GM03348 (cell line): ENCODE data around the gene CWC27.

Experiments used
- DNase-seq: peaks from one replicate; pipeline ENCODE4 v3.0.0; 2012; ENCODE audit warnings: low spot score

CWC27 gene

GRCh38 chr5:64768358-64769312 lies at the start of gene CWC27, which contains the start of gene SREK1IP1:
Gene CWC27, plus strand, starts transcription at chr5:64768930. Its CDS starts 217 bp downstream, at chr5:64769147.
Gene SREK1IP1, minus strand, starts transcription at chr5:64768691. Its CDS starts 174 bp downstream, at chr5:64768517.
- DNase-seq, result peak; percentile 89

- no peak for DNase-seq
These were observed 46.1 kb upstream of the CWC27 start for GRCh38 chr5:64722588-64722987.

GRCh38 chr5:64727150-64727549 lies 41.6 kb upstream of the CWC27 start:
- no peak for DNase-seq

GRCh38 chr5:64742411-64742810 lies 26.3 kb upstream of the CWC27 start:
- no peak for DNase-seq

- DNase-seq, result peak; percentile 9
These were observed 25.9 kb upstream of the CWC27 start for GRCh38 chr5:64742821-64743220.

- no peak for DNase-seq
These were observed 23.8 kb upstream of the CWC27 start for GRCh38 chr5:64744914-64745313.

- DNase-seq, result no peak
These were observed 22.3 kb upstream of the CWC27 start for GRCh38 chr5:64746446-64746845.

- no peak for DNase-seq
These were observed 19.3 kb upstream of the CWC27 start for GRCh38 chr5:64749385-64749784.

GRCh38 chr5:64754066-64754465 lies 14.7 kb upstream of the CWC27 start:
- no peak for DNase-seq

GRCh38 chr5:64758901-64759300 lies 9.8 kb upstream of the CWC27 start:
- DNase-seq, result no peak

GRCh38 chr5:64759960-64760660 lies 8.6 kb upstream of the CWC27 start:
- no peak for DNase-seq

- no peak for DNase-seq
These were observed 4.7 kb upstream of the CWC27 start for GRCh38 chr5:64763948-64764503.

- DNase-seq, result peak; percentile 3
These were observed 2.8 kb upstream of the CWC27 start for GRCh38 chr5:64765804-64766504.

GRCh38 chr5:64766941-64767340 lies 1.8 kb upstream of the CWC27 start:
- DNase-seq, result no peak

- DNase-seq, result no peak
These were observed 772 bp upstream of the CWC27 start for GRCh38 chr5:64767959-64768357.

- DNase-seq, result no peak
These were observed 1.1 kb downstream of the CWC27 start for GRCh38 chr5:64769855-64770254.

GRCh38 chr5:64771736-64772135 lies 3.0 kb downstream of the CWC27 start:
- no peak for DNase-seq

GRCh38 chr5:64773533-64773932 lies 4.8 kb downstream of the CWC27 start:
- no peak for DNase-seq

GRCh38 chr5:64775291-64775690 lies 6.6 kb downstream of the CWC27 start:
- no peak for DNase-seq

- peak; percentile 61 for DNase-seq
These were observed 15.8 kb downstream of the CWC27 start for GRCh38 chr5:64784451-64785025.

GRCh38 chr5:64786372-64786771 lies 17.6 kb downstream of the CWC27 start:
- no peak for DNase-seq

GRCh38 chr5:64788156-64788555 lies 19.4 kb downstream of the CWC27 start:
- no peak for DNase-seq
